Measurements from ENCODE around the gene ARHGAP15. TPM values are rescaled to one million over a fixed set of nuclear protein-coding genes. Genes with fewer than 3 reads are reported as not detected.
A peak's percentile ranks its signal among the peaks of the same experiment; 100 is the strongest.

The ARHGAP15 gene
- total RNA-seq, 2 experiments from 2014 or later: 167 TPM

GRCh38 chr2:143717536-143718168 lies 588.4 kb downstream of the ARHGAP15 start:
- CTCF ChIA-PET: no interaction called here

DNA sequence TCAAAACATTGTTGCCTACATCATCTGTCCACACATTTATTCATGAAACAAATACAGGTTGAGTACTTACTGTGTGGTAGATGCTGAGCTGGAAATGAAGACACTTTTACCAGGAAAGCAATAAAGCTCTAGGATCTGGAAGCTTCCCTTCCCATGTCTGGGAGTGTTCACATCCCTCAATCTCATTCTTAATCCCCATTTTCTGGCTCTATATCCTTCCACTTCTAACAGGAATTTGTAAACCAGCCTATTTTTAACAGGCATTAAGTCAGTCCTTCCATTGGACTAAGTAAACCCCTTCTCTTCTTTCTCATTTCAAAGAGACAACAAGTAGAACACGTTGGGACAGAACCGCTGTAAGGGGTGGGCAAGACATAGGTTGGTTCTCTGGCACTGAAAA lies 589.5 kb downstream of the ARHGAP15 start:
- Mint-ChIP-seq H3K27ac (no peak overlapping the region), H3K4me1 (peaks cover 19% of the 10 kb centered on the region), H3K9me3 (peaks cover 9% of the 10 kb centered on the region), H3K4me3 (no peak overlapping the region), H3K36me3 (ENCODE audit: low read depth) (peaks cover 49% of the 10 kb centered on the region), H3K27me3 (no peaks in the 10 kb centered on the region)
- ChIA-PET CTCF (no interaction called here), POLR2A (interaction anchor here (0.6 kb wide), 1 partner anchor 268 kb away, joined by 4 read pairs; no protein-coding TSS in a partner anchor)
- DNase-seq: no peak

More at GRCh38 chr2:143717536-143718168, 588.4 kb downstream of the ARHGAP15 start:
- peaks cover 19% of the 10 kb centered on the region for H3K4me1 Mint-ChIP-seq
- H3K27ac Mint-ChIP-seq: no peak overlapping the region
- no peak for DNase-seq
- POLR2A ChIA-PET: no interaction called here
- peaks cover 16% of the 10 kb centered on the region for H3K9me3 Mint-ChIP-seq
- H3K27me3 Mint-ChIP-seq: no peaks in the 10 kb centered on the region
- no peak overlapping the region for H3K4me3 Mint-ChIP-seq
- H3K36me3 Mint-ChIP-seq (ENCODE audit: low read depth): peaks cover 60% of the 10 kb centered on the region

DNA sequence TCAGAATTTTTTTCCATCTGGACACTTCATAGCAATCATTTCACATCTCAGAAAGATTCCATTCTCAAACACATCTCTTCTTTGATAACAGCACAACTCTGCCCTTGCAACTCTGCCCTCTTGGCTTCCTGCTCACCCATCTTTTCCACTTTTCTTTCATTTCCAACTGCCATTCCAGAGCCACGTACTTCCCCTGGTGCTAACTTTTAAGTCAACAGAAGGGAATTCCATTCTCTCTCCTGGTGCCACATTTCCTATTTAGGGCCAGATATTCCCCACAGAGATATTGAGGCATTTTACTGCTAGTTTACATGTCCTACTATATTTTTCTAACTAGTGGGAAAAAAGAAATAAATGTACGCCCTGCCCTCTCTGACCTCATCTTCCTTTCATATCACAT lies 590.2 kb downstream of the ARHGAP15 start:
- POLR2A ChIA-PET: no interaction called here
- no peak overlapping the region for H3K27ac Mint-ChIP-seq

GRCh38 chr2:143720095-143720664 lies 591.0 kb downstream of the ARHGAP15 start:
- Mint-ChIP-seq H3K27me3 (no peaks in the 10 kb centered on the region), H3K9me3 (peaks cover 3% of the 10 kb centered on the region), H3K4me3 (no peak overlapping the region), H3K4me1 (peaks cover 19% of the 10 kb centered on the region), H3K36me3 (ENCODE audit: low read depth) (peaks cover 44% of the 10 kb centered on the region), H3K27ac (no peak overlapping the region)
- ChIA-PET POLR2A (no interaction called here), CTCF (no interaction called here)
- no peak for DNase-seq

More for the DNA sequence above, 590.2 kb downstream of the ARHGAP15 start:
- DNase-seq: no peak
- Mint-ChIP-seq H3K27me3 (no peaks in the 10 kb centered on the region), H3K36me3 (ENCODE audit: low read depth) (peaks cover 46% of the 10 kb centered on the region), H3K4me3 (no peak overlapping the region), H3K4me1 (peaks cover 19% of the 10 kb centered on the region), H3K9me3 (peaks cover 9% of the 10 kb centered on the region)
- CTCF ChIA-PET: no interaction called here

GRCh38 chr2:143725400-143725799 lies 596.2 kb downstream of the ARHGAP15 start:
- no peak overlapping the region for H3K4me3 Mint-ChIP-seq
- CTCF ChIA-PET: no interaction called here
- H3K9me3 Mint-ChIP-seq: no peaks in the 10 kb centered on the region
- H3K36me3 Mint-ChIP-seq (ENCODE audit: low read depth): peaks cover 20% of the 10 kb centered on the region
- peaks cover 40% of the 10 kb centered on the region for H3K4me1 Mint-ChIP-seq
- no peak for DNase-seq
- H3K27ac Mint-ChIP-seq: no peak overlapping the region
- no peaks in the 10 kb centered on the region for H3K27me3 Mint-ChIP-seq
- POLR2A ChIA-PET: no interaction called here

- peaks cover 47% of the 10 kb centered on the region for H3K4me1 Mint-ChIP-seq
These were observed 597.1 kb downstream of the ARHGAP15 start for GRCh38 chr2:143726151-143726845.

DNA sequence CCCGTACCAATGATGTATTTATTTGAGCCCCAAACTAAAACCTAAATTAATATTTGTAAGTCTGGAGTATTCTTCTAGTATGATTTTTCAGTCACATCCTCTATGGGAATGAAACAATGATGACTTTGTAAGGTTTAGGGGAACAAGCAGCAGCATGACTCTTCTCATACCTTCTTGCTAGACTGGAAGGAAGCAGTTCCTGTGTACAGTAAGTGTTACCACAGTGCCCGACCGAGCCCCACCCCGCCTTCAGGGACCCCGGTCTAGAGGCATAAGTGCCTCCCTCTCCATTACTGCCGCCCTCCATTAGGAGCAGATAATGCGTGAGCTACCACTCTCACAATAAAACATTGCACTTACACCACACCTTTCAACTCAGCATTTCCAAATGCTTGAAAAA lies 599.3 kb downstream of the ARHGAP15 start:
- CTCF ChIA-PET: interaction anchor here (1.7 kb wide), 1 partner anchor 444 kb away, joined by 3 read pairs; no protein-coding TSS in a partner anchor
- POLR2A ChIA-PET: no interaction called here
- peaks cover 42% of the 10 kb centered on the region for H3K4me1 Mint-ChIP-seq
- no peaks in the 10 kb centered on the region for H3K9me3 Mint-ChIP-seq
- DNase-seq: peak; percentile 19
- no peaks in the 10 kb centered on the region for H3K27me3 Mint-ChIP-seq
- H3K36me3 Mint-ChIP-seq (ENCODE audit: low read depth): peaks cover 24% of the 10 kb centered on the region
- no peak overlapping the region for H3K4me3 Mint-ChIP-seq
- peak overlapping the region; percentile 52 for H3K27ac Mint-ChIP-seq

More at GRCh38 chr2:143726151-143726845, 597.1 kb downstream of the ARHGAP15 start:
- H3K27ac Mint-ChIP-seq: no peak overlapping the region
- no peak overlapping the region for H3K4me3 Mint-ChIP-seq
- ChIA-PET CTCF (no interaction called here), POLR2A (no interaction called here)
- no peaks in the 10 kb centered on the region for H3K27me3 Mint-ChIP-seq
- peaks cover 17% of the 10 kb centered on the region for H3K36me3 Mint-ChIP-seq (ENCODE audit: low read depth)
- DNase-seq: no peak
- no peaks in the 10 kb centered on the region for H3K9me3 Mint-ChIP-seq

- Mint-ChIP-seq H3K4me3 (peak overlapping the region; percentile 6), H3K27me3 (no peaks in the 10 kb centered on the region), H3K27ac (peak overlapping the region; percentile 79), H3K36me3 (ENCODE audit: low read depth) (peaks cover 28% of the 10 kb centered on the region), H3K9me3 (no peaks in the 10 kb centered on the region), H3K4me1 (peaks cover 42% of the 10 kb centered on the region)
- no peak for DNase-seq
- ChIA-PET CTCF (interaction anchor here (0.6 to 1.7 kb wide), 2 partner anchors 445 to 511 kb away, joined by 3 read pairs; no protein-coding TSS in a partner anchor), POLR2A (interaction anchor here (1.0 to 1.8 kb wide), 2 partner anchors 25 to 28 kb away, joined by 4 read pairs; no protein-coding TSS in a partner anchor)
These were observed 600.1 kb downstream of the ARHGAP15 start for GRCh38 chr2:143729296-143729814.

GRCh38 chr2:143730155-143730952 lies 601.1 kb downstream of the ARHGAP15 start:
- Mint-ChIP-seq H3K9me3 (no peaks in the 10 kb centered on the region), H3K36me3 (ENCODE audit: low read depth) (peaks cover 26% of the 10 kb centered on the region), H3K4me3 (peak overlapping the region; percentile 31), H3K27ac (peak overlapping the region; percentile 79), H3K27me3 (no peaks in the 10 kb centered on the region), H3K4me1 (peaks cover 42% of the 10 kb centered on the region)
- peak; percentile 35 for DNase-seq
- ChIA-PET CTCF (no interaction called here), POLR2A (interaction anchor here (1.8 kb wide), 1 partner anchor 26 kb away, joined by 4 read pairs; no protein-coding TSS in a partner anchor)

GRCh38 chr2:143730953-143731260 lies 601.7 kb downstream of the ARHGAP15 start:
- ChIA-PET POLR2A (no interaction called here), CTCF (no interaction called here)
- H3K4me1 Mint-ChIP-seq: peaks cover 42% of the 10 kb centered on the region
- no peak for DNase-seq
- no peak overlapping the region for H3K4me3 Mint-ChIP-seq
- no peaks in the 10 kb centered on the region for H3K9me3 Mint-ChIP-seq
- H3K36me3 Mint-ChIP-seq (ENCODE audit: low read depth): peaks cover 23% of the 10 kb centered on the region
- peak overlapping the region; percentile 16 for H3K27ac Mint-ChIP-seq
- H3K27me3 Mint-ChIP-seq: no peaks in the 10 kb centered on the region

DNA sequence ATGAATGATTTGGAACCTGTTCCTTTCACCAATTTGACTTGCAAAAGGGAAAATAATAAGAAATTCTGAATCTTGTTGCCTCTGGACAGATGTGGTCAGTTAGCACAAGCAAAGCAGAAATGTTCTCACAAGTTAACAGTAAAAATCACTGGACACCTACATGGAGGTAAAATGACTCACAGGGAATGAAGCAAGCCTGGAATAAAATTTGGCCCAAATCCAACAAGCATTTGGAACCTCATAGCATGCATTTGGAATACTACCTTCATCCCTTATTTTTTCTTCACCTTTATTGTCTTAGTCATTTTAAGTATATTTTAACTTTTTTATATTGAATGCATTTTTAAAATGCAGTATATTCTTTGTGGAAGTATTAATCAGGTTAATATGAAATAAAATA lies 602.9 kb downstream of the ARHGAP15 start:
- DNase-seq: no peak
- CTCF ChIA-PET: no interaction called here
- no peak overlapping the region for H3K27ac Mint-ChIP-seq
- no peak overlapping the region for H3K4me3 Mint-ChIP-seq
- POLR2A ChIA-PET: no interaction called here
- H3K27me3 Mint-ChIP-seq: no peaks in the 10 kb centered on the region
- peaks cover 21% of the 10 kb centered on the region for H3K36me3 Mint-ChIP-seq (ENCODE audit: low read depth)
- no peaks in the 10 kb centered on the region for H3K9me3 Mint-ChIP-seq
- peaks cover 42% of the 10 kb centered on the region for H3K4me1 Mint-ChIP-seq

GRCh38 chr2:143732871-143733270 lies 603.7 kb downstream of the ARHGAP15 start:
- Mint-ChIP-seq H3K4me3 (no peak overlapping the region), H3K9me3 (no peaks in the 10 kb centered on the region), H3K27me3 (no peaks in the 10 kb centered on the region), H3K4me1 (peaks cover 37% of the 10 kb centered on the region), H3K27ac (no peak overlapping the region), H3K36me3 (ENCODE audit: low read depth) (peaks cover 23% of the 10 kb centered on the region)
- CTCF ChIA-PET: no interaction called here
- POLR2A ChIA-PET: no interaction called here
- DNase-seq: no peak

DNA sequence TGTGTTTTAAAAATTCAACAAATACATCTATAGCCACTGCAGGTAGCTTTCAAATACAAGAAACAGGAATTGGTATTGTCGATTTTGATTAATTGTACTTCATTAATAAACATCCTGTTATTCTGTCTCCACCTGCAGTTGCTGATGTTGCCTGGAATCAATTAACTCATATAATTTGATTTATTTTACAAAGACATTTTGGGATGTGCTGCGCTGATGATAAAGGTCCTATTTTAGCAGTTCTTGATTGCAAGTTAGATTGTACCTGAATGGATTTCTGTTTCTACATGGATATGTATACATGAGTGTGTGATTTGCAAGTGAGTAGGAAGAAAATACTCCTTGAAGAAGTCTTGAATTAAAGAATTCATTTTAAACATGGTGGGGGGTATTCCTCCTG lies 605.3 kb downstream of the ARHGAP15 start:
- peaks cover 20% of the 10 kb centered on the region for H3K4me1 Mint-ChIP-seq
- peaks cover 31% of the 10 kb centered on the region for H3K36me3 Mint-ChIP-seq (ENCODE audit: low read depth)
- no peaks in the 10 kb centered on the region for H3K9me3 Mint-ChIP-seq
- no peak overlapping the region for H3K4me3 Mint-ChIP-seq
- ChIA-PET CTCF (no interaction called here), POLR2A (no interaction called here)
- DNase-seq: no peak
- H3K27ac Mint-ChIP-seq: no peak overlapping the region
- H3K27me3 Mint-ChIP-seq: no peaks in the 10 kb centered on the region
